ENCODE measurements around the gene SFXN5.

DNA sequence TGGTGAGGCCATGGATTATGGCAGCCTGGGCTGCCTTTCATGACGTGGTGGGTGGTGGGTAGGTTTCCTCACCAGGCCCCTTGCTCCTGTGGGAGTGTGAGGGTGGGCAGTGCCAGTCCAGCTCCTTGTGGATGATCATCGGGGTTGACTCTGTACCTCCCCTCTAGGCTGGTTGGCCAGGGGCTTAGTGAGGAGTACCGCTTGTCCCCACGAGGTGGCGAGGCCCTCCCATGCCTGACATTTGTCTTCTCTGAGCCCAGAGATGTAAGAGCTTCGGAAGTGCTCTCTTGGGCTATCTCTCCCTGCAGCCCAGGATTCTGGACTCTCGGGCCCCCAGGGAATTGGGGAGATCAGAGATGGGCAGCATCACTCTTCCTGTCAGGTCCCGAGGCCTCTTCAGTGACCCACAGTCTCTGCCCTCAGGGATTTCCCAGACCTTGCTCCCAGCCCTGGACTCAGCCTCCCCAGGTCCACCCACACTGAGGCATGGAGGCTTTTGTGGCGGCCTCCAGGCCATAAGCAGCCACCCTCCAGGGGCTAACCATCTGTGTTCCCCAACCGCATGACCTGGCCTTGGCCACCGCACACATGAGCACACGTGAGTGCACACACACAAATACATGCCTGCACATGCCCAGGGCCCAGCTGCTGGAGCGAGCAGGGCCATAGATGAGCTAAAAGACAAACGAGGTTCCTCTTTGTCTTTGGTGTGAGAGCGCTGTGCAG, 177.8 kb downstream of the SFXN5 start:
- no peak for TF ChIP-seq ARNT (IDR thresholded peaks at IDR 0.05)
- no peak for TF ChIP-seq BHLHE40 (IDR thresholded peaks at IDR 0.05; ENCODE audit: borderline replicate concordance)
- TF ChIP-seq FOXA1 (IDR thresholded peaks at IDR 0.05): no peak
- TF ChIP-seq TARDBP (IDR thresholded peaks at IDR 0.05): no peak
- no peak for TF ChIP-seq FOXM1 (IDR thresholded peaks at IDR 0.05; ENCODE audit: borderline replicate concordance)
